B cell (primary cell): ENCODE results near the gene MICU2.

Experiments
- CTCF ChIP-seq: fragments of 200-600 bp; IDR thresholded peaks from one replicate; pipeline ENCODE4 v1.8.0; 2022; ENCODE audit warnings: antibody characterized with exemption, mild to moderate bottlenecking
- EZH2 ChIP-seq: IDR thresholded peaks from 2 replicates; pipeline ENCODE4 v1.6.1; 2012; ENCODE audit warnings: borderline replicate concordance, low read depth, mild to moderate bottlenecking, moderate library complexity, low read length; ENCODE audit not compliant: insufficient read depth, poor library complexity, severe bottlenecking

GRCh38 chr13:21606251-21606650, 2.3 kb upstream of the MICU2 start:
- TF ChIP-seq CTCF (no peak), EZH2 (no peak)
